Activated naive CD4-positive, alpha-beta T cell treated with anti-CD3 and anti-CD28 coated beads for 36 hours (primary cell): Measurements from ENCODE around the gene TMEM151A. TPM values are rescaled to one million over a fixed set of nuclear protein-coding genes. Genes with fewer than 3 reads are reported as not detected.
A peak's percentile ranks its signal among the peaks of the same experiment; 100 is the strongest.

ENCODE experiments used
- CTCF ChIA-PET: fragments of 350-600 bp; sonication (Branson Sonifier 250); formaldehyde crosslinking; loops from one replicate; lab custom pipeline; 2021; ENCODE audit warnings: antibody characterized with exemption; lab: Charles Lee
- DNase-seq: peaks from one replicate; pipeline ENCODE4 v3.0.0-alpha.2; 2020
- H3K27ac Mint-ChIP-seq: one replicate; pipeline ENCODE4 v1.8.0; 2021; ENCODE audit warnings: mild to moderate bottlenecking, mixed read lengths
- H3K27me3 Mint-ChIP-seq: one replicate; pipeline ENCODE4 v1.8.0; 2021; ENCODE audit warnings: low read depth, mixed read lengths
- H3K36me3 Mint-ChIP-seq: one replicate; pipeline ENCODE4 v1.8.0; 2021; ENCODE audit warnings: low read depth, mixed read lengths
- H3K4me1 Mint-ChIP-seq: one replicate; pipeline ENCODE4 v1.8.0; 2021; ENCODE audit warnings: low read depth, mixed read lengths
- H3K4me3 Mint-ChIP-seq: one replicate; pipeline ENCODE4 v1.8.0; 2021; ENCODE audit warnings: mild to moderate bottlenecking, moderate library complexity, mixed read lengths
- H3K9me3 Mint-ChIP-seq: one replicate; pipeline ENCODE4 v1.8.0; 2021; ENCODE audit warnings: mixed read lengths
- intact Hi-C: fragments of 100-400 bp; cut with micrococcal nuclease; formaldehyde crosslinking; loops from one replicate; pipeline ENCODE4 v1.15.1; 2023
- total RNA-seq, 2 experiments: library from RNA; stranded (reverse); gene quantifications; one replicate each; pipeline ENCODE4 v1.2.3, GENCODE V29; 2021

Gene TMEM151A
- total RNA-seq, 2 experiments from 2014 or later, result not detected

- H3K27ac Mint-ChIP-seq, result no peak overlapping the region
- H3K9me3 Mint-ChIP-seq, result no peaks in the 10 kb centered on the region
- DNase-seq, result no peak
- H3K4me3 Mint-ChIP-seq, result no peak overlapping the region
- H3K27me3 Mint-ChIP-seq, result no peaks in the 10 kb centered on the region
- peaks cover 23% of the 10 kb centered on the region for H3K36me3 Mint-ChIP-seq
- CTCF ChIA-PET, result no interaction called here
- peaks cover 22% of the 10 kb centered on the region for H3K4me1 Mint-ChIP-seq
- intact Hi-C loops, result no loop called here
Observed at GRCh38 chr11:66262191-66262590, 29.5 kb upstream of the TMEM151A start.

GRCh38 chr11:66262696-66263095, 29.0 kb upstream of the TMEM151A start:
- H3K27me3 Mint-ChIP-seq, result no peaks in the 10 kb centered on the region
- H3K9me3 Mint-ChIP-seq, result no peaks in the 10 kb centered on the region
- intact Hi-C loops, result no loop called here
- no peak overlapping the region for H3K27ac Mint-ChIP-seq
- CTCF ChIA-PET, result no interaction called here
- peaks cover 25% of the 10 kb centered on the region for H3K4me1 Mint-ChIP-seq
- H3K36me3 Mint-ChIP-seq, result peaks cover 23% of the 10 kb centered on the region
- no peak for DNase-seq
- H3K4me3 Mint-ChIP-seq, result no peak overlapping the region

GRCh38 chr11:66263231-66263630, 28.5 kb upstream of the TMEM151A start:
- peaks cover 27% of the 10 kb centered on the region for H3K4me1 Mint-ChIP-seq
- H3K27me3 Mint-ChIP-seq, result no peaks in the 10 kb centered on the region
- H3K27ac Mint-ChIP-seq, result no peak overlapping the region
- DNase-seq, result no peak
- peaks cover 23% of the 10 kb centered on the region for H3K36me3 Mint-ChIP-seq
- CTCF ChIA-PET, result interaction anchor here (0.6 to 1.2 kb wide), 2 partner anchors 16 to 45 kb away, joined by 3 to 4 read pairs; no protein-coding TSS in a partner anchor
- no peaks in the 10 kb centered on the region for H3K9me3 Mint-ChIP-seq
- H3K4me3 Mint-ChIP-seq, result no peak overlapping the region
- intact Hi-C loops, result no loop called here

GRCh38 chr11:66263785-66264184, 27.9 kb upstream of the TMEM151A start:
- intact Hi-C loops, result no loop called here
- CTCF ChIA-PET, result interaction anchor here (0.6 to 1.2 kb wide), 2 partner anchors 16 to 46 kb away, joined by 3 to 4 read pairs; no protein-coding TSS in a partner anchor
- H3K27me3 Mint-ChIP-seq, result no peaks in the 10 kb centered on the region
- H3K27ac Mint-ChIP-seq, result no peak overlapping the region
- no peak for DNase-seq
- no peak overlapping the region for H3K4me3 Mint-ChIP-seq
- H3K36me3 Mint-ChIP-seq, result peaks cover 24% of the 10 kb centered on the region
- no peaks in the 10 kb centered on the region for H3K9me3 Mint-ChIP-seq
- H3K4me1 Mint-ChIP-seq, result peaks cover 23% of the 10 kb centered on the region

- CTCF ChIA-PET, result interaction anchor here (1.2 kb wide), 1 partner anchor 15 kb away, joined by 4 read pairs; no protein-coding TSS in a partner anchor
- no peak overlapping the region for H3K27ac Mint-ChIP-seq
- peaks cover 22% of the 10 kb centered on the region for H3K36me3 Mint-ChIP-seq
- peaks cover 20% of the 10 kb centered on the region for H3K4me1 Mint-ChIP-seq
- H3K9me3 Mint-ChIP-seq, result no peaks in the 10 kb centered on the region
- intact Hi-C loops, result no loop called here
- no peaks in the 10 kb centered on the region for H3K27me3 Mint-ChIP-seq
- no peak for DNase-seq
- H3K4me3 Mint-ChIP-seq, result no peak overlapping the region
Observed at GRCh38 chr11:66264383-66264782, 27.3 kb upstream of the TMEM151A start.

GRCh38 chr11:66264914-66265313, 26.8 kb upstream of the TMEM151A start:
- H3K4me1 Mint-ChIP-seq, result peaks cover 21% of the 10 kb centered on the region
- H3K4me3 Mint-ChIP-seq, result no peak overlapping the region
- intact Hi-C loops, result loop anchor here (5.0 kb wide), 3 partner anchors 348 to 693 kb away; partner anchors contain the start of genes C11orf68, DRAP1, FAM89B and KAT5
- H3K36me3 Mint-ChIP-seq, result peaks cover 20% of the 10 kb centered on the region
- no peaks in the 10 kb centered on the region for H3K9me3 Mint-ChIP-seq
- CTCF ChIA-PET, result interaction anchor here (0.6 to 1.0 kb wide), 2 partner anchors 15 to 312 kb away, joined by 3 read pairs; no protein-coding TSS in a partner anchor
- peak; percentile 52 for DNase-seq
- no peak overlapping the region for H3K27ac Mint-ChIP-seq
- no peaks in the 10 kb centered on the region for H3K27me3 Mint-ChIP-seq

- no peak overlapping the region for H3K27ac Mint-ChIP-seq
- H3K36me3 Mint-ChIP-seq, result peaks cover 17% of the 10 kb centered on the region
- DNase-seq, result no peak
- intact Hi-C loops, result loop anchor here (5.0 kb wide), 3 partner anchors 348 to 693 kb away; partner anchors contain the start of genes C11orf68, DRAP1, FAM89B and KAT5
- peaks cover 24% of the 10 kb centered on the region for H3K4me1 Mint-ChIP-seq
- no peaks in the 10 kb centered on the region for H3K27me3 Mint-ChIP-seq
- CTCF ChIA-PET, result interaction anchor here (0.6 to 1.3 kb wide), 4 partner anchors 14 to 311 kb away, joined by 3 to 4 read pairs (median 3); no protein-coding TSS in a partner anchor
- H3K4me3 Mint-ChIP-seq, result no peak overlapping the region
- no peaks in the 10 kb centered on the region for H3K9me3 Mint-ChIP-seq
Observed at GRCh38 chr11:66265531-66266377, 25.9 kb upstream of the TMEM151A start.

GRCh38 chr11:66266378-66267038, 25.2 kb upstream of the TMEM151A start:
- Mint-ChIP-seq H3K27ac (no peak overlapping the region), H3K36me3 (peaks cover 17% of the 10 kb centered on the region), H3K4me3 (peak overlapping the region; percentile 95), H3K27me3 (no peaks in the 10 kb centered on the region), H3K4me1 (peaks cover 26% of the 10 kb centered on the region), H3K9me3 (no peaks in the 10 kb centered on the region)
- no peak for DNase-seq
- CTCF ChIA-PET, result interaction anchor here (1.1 to 1.3 kb wide), 2 partner anchors 16 to 142 kb away, joined by 3 to 4 read pairs; no protein-coding TSS in a partner anchor
- intact Hi-C loops, result loop anchor here (1.0 to 5.0 kb wide), 5 partner anchors 44 to 694 kb away; partner anchors contain the start of genes C11orf68, DRAP1, FAM89B and KAT5

- Mint-ChIP-seq H3K27me3 (no peaks in the 10 kb centered on the region), H3K36me3 (peaks cover 21% of the 10 kb centered on the region), H3K4me3 (peak overlapping the region; percentile 95), H3K9me3 (no peaks in the 10 kb centered on the region), H3K4me1 (peaks cover 26% of the 10 kb centered on the region), H3K27ac (peak overlapping the region; percentile 66)
- DNase-seq, result no peak
- intact Hi-C loops, result loop anchor here (1.0 to 5.0 kb wide), 5 partner anchors 45 to 695 kb away; partner anchors contain the start of genes C11orf68, DRAP1, FAM89B and KAT5
- CTCF ChIA-PET, result interaction anchor here (1.1 to 1.3 kb wide), 2 partner anchors 16 to 142 kb away, joined by 3 to 4 read pairs; no protein-coding TSS in a partner anchor
Observed at GRCh38 chr11:66267039-66267378, 24.7 kb upstream of the TMEM151A start.

- intact Hi-C loops, result loop anchor here (1.0 to 5.0 kb wide), 11 partner anchors 11 to 695 kb away; partner anchors contain the start of genes BANF1, C11orf68, CCDC85B and CNIH2
- Mint-ChIP-seq H3K4me1 (peaks cover 26% of the 10 kb centered on the region), H3K4me3 (peak overlapping the region; percentile 95), H3K27me3 (no peaks in the 10 kb centered on the region), H3K27ac (peak overlapping the region; percentile 95), H3K9me3 (no peaks in the 10 kb centered on the region), H3K36me3 (peaks cover 24% of the 10 kb centered on the region)
- CTCF ChIA-PET, result interaction anchor here (1.2 kb wide), 1 partner anchor 45 kb away, joined by 3 read pairs; no protein-coding TSS in a partner anchor
- DNase-seq, result peak; percentile 90
Observed at GRCh38 chr11:66267379-66268243, 24.1 kb upstream of the TMEM151A start.
